ENCODE results near the gene STK38.

DNA sequence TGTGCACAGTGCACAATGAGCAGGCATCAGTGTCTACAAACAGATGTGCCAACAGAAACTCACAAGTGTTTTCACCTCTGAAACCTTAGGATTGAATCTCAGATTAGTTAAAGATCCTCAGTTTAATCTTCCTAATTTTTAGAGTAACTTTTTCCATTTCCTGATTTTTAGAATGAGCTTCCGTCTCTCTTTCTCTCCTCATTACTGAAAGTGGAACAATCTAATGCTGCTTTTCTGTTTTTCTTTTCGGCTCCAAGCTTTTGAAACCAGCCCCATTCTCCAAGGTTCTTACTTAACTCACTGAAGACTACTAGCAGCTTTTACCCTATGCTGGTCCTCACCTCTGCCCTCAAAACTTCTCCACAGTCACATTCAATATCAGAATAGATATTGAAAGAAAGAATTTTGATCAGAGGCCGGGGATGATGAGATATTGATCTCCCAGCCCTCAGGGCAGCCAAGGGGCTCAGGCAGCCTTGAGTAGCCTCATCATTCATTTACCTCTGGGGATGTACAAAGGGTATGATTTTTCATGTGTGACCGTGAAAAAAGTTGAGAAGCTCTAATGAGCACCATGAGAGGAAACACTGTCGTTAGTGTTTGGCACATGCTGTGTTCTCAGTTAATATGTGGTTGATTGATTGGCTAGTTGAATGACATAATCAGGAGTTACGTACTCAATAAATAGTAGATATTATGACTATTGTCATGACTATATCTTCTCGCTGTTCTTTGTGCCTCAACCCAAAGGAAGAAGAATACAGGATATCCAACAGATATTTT, 11.9 kb upstream of the STK38 start:
- TF ChIP-seq GATA3 (IDR thresholded peaks at IDR 0.05; ENCODE audit: low read depth, low read length) (no peak), GATA2 (IDR thresholded peaks at IDR 0.05; ENCODE audit: low read depth, low read length) (no peak)
